ENCODE measurements around the gene LDLRAD4.

DNA sequence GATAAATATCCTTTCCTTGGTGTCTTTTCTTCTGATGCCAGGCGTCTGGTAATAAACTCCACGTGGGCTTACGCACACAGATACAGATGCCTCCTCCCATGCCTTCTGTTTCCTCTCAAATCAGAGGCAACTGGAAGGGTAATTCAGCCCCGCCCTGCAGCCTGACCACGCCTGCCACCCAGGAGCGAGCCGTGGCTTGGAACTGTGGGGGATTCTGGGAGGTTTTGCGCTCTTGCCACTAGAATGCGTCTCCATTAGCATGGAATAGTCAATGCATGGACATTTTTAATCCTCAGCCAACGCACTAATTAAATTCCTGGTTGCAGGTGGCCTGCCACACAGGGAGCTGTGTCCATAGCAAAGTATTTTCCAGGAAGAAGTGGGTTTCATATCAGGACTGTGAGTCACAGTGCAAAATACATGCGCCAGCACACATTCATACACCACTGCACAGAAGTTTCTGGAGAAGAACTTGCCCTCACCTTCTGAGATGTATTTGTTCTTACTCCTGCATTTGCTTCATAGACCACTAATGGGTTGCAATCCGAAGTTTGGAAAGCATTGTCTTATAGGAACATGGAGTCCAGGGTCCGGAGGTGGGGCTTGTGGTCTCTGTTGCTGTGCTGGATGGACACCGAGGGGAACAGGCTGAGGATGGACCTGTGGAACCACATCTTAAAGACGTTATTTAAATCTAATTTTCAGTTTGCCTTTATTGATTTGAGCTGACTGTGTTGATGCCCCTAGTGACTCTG lies 151.4 kb downstream of the LDLRAD4 start:
- TF ChIP-seq, protein P1, sequence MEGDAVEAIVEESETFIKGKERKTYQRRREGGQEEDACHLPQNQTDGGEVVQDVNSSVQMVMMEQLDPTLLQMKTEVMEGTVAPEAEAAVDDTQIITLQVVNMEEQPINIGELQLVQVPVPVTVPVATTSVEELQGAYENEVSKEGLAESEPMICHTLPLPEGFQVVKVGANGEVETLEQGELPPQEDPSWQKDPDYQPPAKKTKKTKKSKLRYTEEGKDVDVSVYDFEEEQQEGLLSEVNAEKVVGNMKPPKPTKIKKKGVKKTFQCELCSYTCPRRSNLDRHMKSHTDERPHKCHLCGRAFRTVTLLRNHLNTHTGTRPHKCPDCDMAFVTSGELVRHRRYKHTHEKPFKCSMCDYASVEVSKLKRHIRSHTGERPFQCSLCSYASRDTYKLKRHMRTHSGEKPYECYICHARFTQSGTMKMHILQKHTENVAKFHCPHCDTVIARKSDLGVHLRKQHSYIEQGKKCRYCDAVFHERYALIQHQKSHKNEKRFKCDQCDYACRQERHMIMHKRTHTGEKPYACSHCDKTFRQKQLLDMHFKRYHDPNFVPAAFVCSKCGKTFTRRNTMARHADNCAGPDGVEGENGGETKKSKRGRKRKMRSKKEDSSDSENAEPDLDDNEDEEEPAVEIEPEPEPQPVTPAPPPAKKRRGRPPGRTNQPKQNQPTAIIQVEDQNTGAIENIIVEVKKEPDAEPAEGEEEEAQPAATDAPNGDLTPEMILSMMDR (IDR thresholded peaks at IDR 0.05): no peak
- no peak for TF ChIP-seq EZH2 (IDR thresholded peaks at IDR 0.05; ENCODE audit: borderline replicate concordance, insufficient read depth, low read depth, low read length, poor library complexity, severe bottlenecking)
